NCI-H2171 treated with DMSO at 0.1 percent for 48 hours (cell line): ENCODE measurements around the gene NRG3.
"Not testable (repeated sequence)": the region's sequence is repeated elsewhere in the genome, so short reads cannot be mapped to it uniquely, and the experiment has no call there.

Experiments used
- DNase-seq: peaks from one replicate; lab custom pipeline; 2025; lab: John Stamatoyannopoulos, UW

The NRG3 gene

DNA sequence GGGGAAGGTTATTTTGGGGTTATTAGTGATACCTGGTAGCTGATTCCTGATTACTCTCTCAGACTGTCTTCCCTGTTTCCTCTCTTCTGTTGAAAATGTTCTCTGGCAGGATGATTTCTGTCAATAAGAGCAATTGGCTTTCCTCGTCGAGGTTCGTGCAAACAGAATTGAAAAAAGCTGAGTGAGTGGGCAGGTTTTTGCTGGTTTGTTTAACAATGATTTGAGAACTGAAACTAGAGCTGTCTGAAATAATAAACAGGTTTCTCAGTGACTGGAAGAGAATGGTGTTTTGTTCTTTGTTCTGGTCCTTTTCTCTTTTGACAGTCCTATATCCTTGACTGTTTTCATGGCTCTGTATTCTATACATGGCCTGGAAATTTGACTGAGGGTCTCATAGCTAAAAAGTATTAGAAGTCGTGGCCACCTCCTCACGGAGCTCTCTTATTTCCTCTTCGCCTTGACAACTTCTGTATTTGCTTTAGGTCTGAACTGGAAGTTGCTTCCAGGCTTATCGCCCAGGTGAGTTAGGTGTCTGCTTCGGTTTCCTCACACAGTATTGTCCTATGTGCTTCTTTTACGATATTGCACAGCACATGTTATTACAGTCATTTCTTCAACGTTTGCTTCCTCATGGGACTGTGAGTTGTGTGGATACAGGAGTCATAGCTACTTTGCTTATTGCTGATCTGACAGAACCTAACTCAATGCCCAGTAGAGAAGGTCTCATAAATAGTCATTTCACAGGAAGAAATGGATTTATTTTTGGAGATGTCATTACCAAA lies 403.6 kb downstream of the NRG3 start:
- DNase-seq: no peak

- no peak for DNase-seq
Measured at GRCh38 chr10:82282782-82283456, 407.9 kb downstream of the NRG3 start.

GRCh38 chr10:82284180-82284579 lies 409.2 kb downstream of the NRG3 start:
- DNase-seq: no peak

DNA sequence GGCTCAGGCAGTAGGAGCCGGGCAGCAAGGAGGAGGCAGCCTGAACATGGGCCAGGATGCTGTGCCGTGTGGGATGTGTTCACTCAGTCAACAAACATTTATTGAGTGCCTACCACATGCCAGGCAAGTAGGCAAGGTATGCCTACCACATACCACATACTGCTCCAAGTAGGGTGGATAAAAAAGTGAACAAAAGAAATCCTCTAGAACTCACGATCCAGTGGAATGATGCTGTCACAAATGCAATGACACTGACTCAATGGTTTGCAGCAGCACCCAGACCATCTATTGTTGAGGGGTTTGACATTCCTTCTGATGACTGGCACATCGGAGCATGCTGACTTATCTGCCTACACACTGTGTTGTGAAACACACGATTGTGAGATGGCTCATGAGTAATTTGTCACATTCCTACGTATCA lies 413.5 kb downstream of the NRG3 start:
- no peak for DNase-seq

DNA sequence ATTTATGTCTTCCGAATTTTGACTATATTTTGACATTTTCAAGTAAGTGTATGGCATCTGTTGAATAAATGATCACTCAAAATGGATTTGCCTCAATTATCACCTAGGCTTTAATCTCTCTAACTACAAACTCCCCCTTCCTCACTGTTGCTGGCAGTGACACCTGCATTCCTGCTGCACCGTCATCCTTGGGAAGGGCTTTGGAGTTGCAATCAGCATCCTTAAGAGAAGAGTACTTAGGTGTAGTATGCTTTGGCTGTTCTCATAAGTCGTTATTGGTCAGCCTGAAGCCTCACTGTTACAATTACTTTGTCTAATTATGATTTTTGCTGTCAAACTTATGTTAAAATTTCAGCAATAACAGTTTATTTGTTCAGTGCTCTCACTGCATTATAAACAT lies 415.0 kb downstream of the NRG3 start:
- no peak for DNase-seq

DNA sequence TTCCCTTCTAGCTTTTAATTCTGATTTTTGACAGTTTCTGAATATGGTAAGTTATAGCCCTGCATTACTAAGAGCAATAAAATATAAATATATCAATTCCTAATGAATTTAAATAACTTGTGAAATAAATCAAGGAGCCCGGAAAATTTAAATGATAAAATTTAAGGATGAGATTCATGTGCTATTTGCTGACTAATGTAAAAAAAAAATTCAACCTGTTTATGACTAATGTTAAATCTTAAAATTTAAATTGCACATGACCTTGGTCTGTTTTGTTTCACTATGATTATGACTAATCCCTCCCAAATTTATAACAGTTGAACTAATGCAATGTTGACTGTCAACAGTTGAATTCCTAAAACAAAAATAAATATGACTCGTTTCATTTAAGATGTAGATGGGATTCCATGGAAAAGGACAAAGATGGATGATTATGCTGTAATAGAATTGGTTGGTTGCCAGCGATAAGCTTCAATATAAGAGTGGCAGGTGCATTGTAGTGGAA lies 419.9 kb downstream of the NRG3 start:
- DNase-seq: no peak

DNA sequence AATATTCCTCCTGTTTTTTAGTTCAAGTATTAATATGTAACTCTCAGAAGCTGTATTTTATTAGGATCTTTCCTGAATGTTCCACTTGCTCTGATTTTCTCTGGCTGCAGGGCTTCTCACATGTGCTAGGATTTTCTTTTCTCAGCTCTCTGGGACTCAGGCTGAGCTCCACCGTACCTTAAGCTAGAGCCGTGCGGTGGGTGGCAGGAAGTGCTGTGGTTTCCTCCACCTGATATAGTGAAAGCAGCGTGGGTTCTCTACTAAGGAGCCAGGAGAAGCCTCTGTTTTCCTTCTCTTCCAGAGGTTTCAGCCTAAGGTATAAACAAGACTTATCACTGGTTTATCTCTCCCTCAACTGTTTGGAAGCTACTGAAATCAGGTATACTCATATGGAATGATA lies 433.6 kb downstream of the NRG3 start:
- DNase-seq: no peak

DNA sequence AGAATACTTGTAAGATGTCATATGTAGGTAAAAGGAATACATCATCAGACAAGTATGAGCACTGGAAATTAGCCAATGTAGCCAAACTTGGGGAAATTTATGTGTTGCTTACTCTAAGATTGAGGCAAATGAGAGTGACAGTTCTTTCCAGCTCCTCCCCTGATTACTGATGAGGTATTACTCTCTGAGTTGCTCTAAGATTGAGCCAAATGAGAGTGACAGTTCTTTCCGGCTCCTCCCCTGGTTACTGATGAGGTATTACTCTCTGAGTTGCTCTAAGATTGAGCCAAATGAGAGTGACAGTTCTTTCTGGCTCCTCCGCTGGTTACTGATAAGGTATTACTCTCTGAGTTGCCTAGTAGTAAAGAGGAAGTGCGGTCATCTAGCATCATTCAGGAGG lies 435.8 kb downstream of the NRG3 start:
- DNase-seq: no peak

- DNase-seq: no peak
Measured at GRCh38 chr10:82313401-82313800, 438.4 kb downstream of the NRG3 start.

- DNase-seq: peak; percentile 29
Measured at GRCh38 chr10:82318534-82318933, 443.5 kb downstream of the NRG3 start.

DNA sequence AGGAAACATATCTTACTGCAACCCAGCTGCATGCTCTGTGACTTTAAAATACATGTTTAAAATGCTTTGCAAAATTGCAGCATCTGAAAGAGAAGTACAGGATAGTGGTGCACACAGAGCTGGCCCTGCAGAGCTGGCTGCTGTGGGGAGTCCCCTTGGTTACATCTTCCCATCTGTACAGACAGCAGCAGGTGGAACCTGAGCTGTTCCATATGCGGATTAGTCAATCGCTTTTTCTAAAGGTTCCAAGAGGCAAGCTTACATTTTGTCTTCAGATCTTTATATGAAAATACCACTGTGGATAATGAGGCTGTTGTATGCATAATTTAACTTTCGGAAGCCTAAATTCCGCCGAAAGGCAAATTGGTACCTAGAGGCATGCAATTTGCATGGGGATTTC lies 444.1 kb downstream of the NRG3 start:
- peak; percentile 84 for DNase-seq

GRCh38 chr10:82319562-82319961 lies 444.6 kb downstream of the NRG3 start:
- peak; percentile 88 for DNase-seq

- no peak for DNase-seq
Measured at GRCh38 chr10:82321724-82322123, 446.7 kb downstream of the NRG3 start.

GRCh38 chr10:82331716-82332115 lies 456.7 kb downstream of the NRG3 start:
- no peak for DNase-seq

- no peak for DNase-seq
Measured at GRCh38 chr10:82335831-82336230, 460.8 kb downstream of the NRG3 start.

- no peak for DNase-seq
Measured at GRCh38 chr10:82340166-82340565, 465.2 kb downstream of the NRG3 start.

- DNase-seq: not testable (repeated sequence)
Measured at GRCh38 chr10:82349590-82349989, 474.6 kb downstream of the NRG3 start.

- peak; percentile 28 for DNase-seq
Measured at GRCh38 chr10:82353381-82353780, 478.4 kb downstream of the NRG3 start.

DNA sequence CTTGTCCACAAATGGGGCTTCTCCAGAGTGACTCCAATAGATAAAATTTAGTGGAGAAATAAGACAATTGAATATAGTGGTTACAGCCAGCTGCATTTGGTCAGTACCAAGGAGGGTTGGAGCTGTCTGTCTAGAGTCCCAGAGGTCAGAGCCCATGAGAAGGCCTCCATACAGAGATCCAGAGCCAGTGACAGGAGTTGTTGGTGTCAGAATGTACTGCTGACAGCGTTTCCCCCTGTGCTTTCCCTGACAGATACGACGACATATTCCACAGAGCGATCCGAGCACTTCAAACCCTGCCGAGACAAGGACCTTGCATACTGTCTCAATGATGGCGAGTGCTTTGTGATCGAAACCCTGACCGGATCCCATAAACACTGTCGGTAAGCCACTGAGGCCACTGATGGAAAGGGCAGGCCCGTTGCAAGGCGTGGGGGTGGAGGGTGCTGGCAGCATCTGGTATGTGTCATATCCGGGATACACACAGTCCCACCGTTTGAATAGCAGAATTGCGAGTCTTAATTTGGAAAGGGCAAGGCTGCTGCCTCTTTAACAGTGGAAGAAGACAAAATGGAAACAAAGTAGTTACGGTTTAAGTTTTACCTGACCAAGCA lies 483.6 kb downstream of the NRG3 start:
- DNase-seq: no peak

- no peak for DNase-seq
Measured at GRCh38 chr10:82361256-82361655, 486.3 kb downstream of the NRG3 start.

- peak; percentile 21 for DNase-seq
Measured at GRCh38 chr10:82377608-82378007, 502.6 kb downstream of the NRG3 start.

GRCh38 chr10:82378146-82378545 lies 503.2 kb downstream of the NRG3 start:
- DNase-seq: peak; percentile 80

GRCh38 chr10:82383350-82383749 lies 508.4 kb downstream of the NRG3 start:
- no peak for DNase-seq
